ENCODE data around the gene PARD3. TPM values are rescaled to one million over a fixed set of nuclear protein-coding genes. Genes with fewer than 3 reads are reported as not detected.

Gene PARD3
- total RNA-seq, 1 experiment from 2014 or later = 46.3 TPM

DNA sequence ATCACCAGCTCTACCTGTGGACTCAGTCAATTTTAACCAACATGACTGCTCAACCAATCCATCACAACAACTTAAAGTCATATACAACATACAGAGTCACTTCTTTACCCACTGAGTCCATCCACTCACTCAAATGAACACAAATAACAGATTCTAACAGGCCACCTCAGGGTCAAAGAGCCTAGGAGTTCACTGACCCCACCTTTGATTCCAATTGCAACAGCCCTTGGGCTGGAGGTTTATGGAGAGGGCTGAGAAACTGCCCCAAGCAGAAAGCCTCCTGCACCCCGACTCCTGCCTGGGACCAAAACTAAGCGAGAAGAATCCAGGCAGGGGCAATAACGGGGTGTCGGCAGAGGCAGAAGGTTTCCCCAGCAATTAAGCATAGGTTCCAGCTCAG, 263.8 kb downstream of the PARD3 start:
- ChIA-PET CTCF (no interaction called here), RAD21 (ENCODE audit: low non-redundant PET in 1 of 2, low total read pairs in 2 of 2, uncharacterized antibody in 2 of 2, unreplicated experiment in 2 of 2) (no interaction called here)
- H3K79me2 ChIP-seq (ENCODE audit: insufficient read depth, low read length) = peaks cover 21% of the 10 kb centered on the region; the same call in 1 of the 2 replicates

DNA sequence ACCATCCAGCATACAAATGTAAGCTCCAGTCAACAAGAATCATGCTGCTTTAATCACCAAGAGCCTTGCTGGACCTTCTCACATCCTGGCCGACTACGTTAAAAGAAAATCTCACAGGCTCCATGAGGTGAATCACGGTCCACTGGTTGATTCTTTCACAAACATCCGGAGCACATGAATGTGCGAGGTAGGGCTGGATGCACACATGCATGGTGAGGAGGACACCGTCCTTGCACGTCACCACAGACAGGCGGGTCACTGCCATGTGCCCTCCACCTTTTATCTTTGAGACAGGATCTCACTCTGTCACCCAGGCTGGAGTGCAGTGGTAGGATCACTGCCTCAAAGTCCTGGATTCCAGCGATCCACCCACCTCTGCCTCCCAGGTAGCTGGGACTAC, 265.1 kb downstream of the PARD3 start:
- Histone ChIP-seq H3K27ac (ENCODE audit: low read depth, low read length) (no peak overlapping the region), H3K79me2 (ENCODE audit: insufficient read depth, low read length) (peaks cover 10% of the 10 kb centered on the region; the same call in 1 of the 2 replicates), H3K9me3 (ENCODE audit: control insufficient read depth in 1 of 2, insufficient read depth in 1 of 2, low read depth in 1 of 2, low read length in 2 of 2) (no peaks in the 10 kb centered on the region), H3K9ac (ENCODE audit: low read length) (no peak overlapping the region), H2AFZ (ENCODE audit: low read depth, low read length, poor library complexity, severe bottlenecking) (no peak overlapping the region), H3K36me3 (ENCODE audit: control insufficient read depth in 1 of 2, insufficient read depth in 2 of 2, low read length in 2 of 2) (no peaks in the 10 kb centered on the region), H3K27me3 (ENCODE audit: insufficient read depth, low read length) (no peaks in the 10 kb centered on the region), H3K9me2 (ENCODE audit: insufficient read depth) (no peaks in the 10 kb centered on the region), H3K4me2 (ENCODE audit: low read length) (no peak overlapping the region), H3K4me3 (replicated peaks in 1 of 2; ENCODE audit: low read depth in 1 of 2, low read length in 2 of 2) (no peak overlapping the region), H4K20me1 (ENCODE audit: insufficient read depth) (no peaks in the 10 kb centered on the region), H3K4me1 (ENCODE audit: control insufficient read depth in 1 of 2, insufficient read depth in 2 of 2, low read length in 2 of 2) (no peaks in the 10 kb centered on the region)
- ATAC-seq = no peak
- POLR2A ChIA-PET = interaction anchor here (0.6 kb wide), 1 partner anchor 14 kb away, joined by 3 read pairs; no protein-coding TSS in a partner anchor
- CTCF ChIA-PET = no interaction called here
- RAD21 ChIA-PET (ENCODE audit: low non-redundant PET in 1 of 2, low total read pairs in 2 of 2, uncharacterized antibody in 2 of 2, unreplicated experiment in 2 of 2) = no interaction called here
- intact Hi-C loops (cut with micrococcal nuclease) = no loop called here
- DNase-seq (ENCODE audit: low read depth, low spot score) = no peak
- BruUV-seq (replicated peaks) = no TSS peak
- TF ChIP-seq ZFX (IDR thresholded peaks at IDR 0.05) = no peak
- no peak for TF ChIP-seq YY1 (IDR thresholded peaks at IDR 0.05; ENCODE audit: extremely low read depth, insufficient replicate concordance, low read depth, low read length)
- TF ChIP-seq, protein P1, sequence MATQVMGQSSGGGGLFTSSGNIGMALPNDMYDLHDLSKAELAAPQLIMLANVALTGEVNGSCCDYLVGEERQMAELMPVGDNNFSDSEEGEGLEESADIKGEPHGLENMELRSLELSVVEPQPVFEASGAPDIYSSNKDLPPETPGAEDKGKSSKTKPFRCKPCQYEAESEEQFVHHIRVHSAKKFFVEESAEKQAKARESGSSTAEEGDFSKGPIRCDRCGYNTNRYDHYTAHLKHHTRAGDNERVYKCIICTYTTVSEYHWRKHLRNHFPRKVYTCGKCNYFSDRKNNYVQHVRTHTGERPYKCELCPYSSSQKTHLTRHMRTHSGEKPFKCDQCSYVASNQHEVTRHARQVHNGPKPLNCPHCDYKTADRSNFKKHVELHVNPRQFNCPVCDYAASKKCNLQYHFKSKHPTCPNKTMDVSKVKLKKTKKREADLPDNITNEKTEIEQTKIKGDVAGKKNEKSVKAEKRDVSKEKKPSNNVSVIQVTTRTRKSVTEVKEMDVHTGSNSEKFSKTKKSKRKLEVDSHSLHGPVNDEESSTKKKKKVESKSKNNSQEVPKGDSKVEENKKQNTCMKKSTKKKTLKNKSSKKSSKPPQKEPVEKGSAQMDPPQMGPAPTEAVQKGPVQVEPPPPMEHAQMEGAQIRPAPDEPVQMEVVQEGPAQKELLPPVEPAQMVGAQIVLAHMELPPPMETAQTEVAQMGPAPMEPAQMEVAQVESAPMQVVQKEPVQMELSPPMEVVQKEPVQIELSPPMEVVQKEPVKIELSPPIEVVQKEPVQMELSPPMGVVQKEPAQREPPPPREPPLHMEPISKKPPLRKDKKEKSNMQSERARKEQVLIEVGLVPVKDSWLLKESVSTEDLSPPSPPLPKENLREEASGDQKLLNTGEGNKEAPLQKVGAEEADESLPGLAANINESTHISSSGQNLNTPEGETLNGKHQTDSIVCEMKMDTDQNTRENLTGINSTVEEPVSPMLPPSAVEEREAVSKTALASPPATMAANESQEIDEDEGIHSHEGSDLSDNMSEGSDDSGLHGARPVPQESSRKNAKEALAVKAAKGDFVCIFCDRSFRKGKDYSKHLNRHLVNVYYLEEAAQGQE (IDR thresholded peaks at IDR 0.05; ENCODE audit: low read depth) = no peak
- no peak for TF ChIP-seq ELF1 (IDR thresholded peaks at IDR 0.05; ENCODE audit: borderline replicate concordance, low read depth)
- TF ChIP-seq POLR2AphosphoS5 (IDR thresholded peaks at IDR 0.05; ENCODE audit: low read depth, low read length) = no peak
- no peak for TF ChIP-seq JUND (IDR thresholded peaks at IDR 0.05)
- TF ChIP-seq, protein P2, sequence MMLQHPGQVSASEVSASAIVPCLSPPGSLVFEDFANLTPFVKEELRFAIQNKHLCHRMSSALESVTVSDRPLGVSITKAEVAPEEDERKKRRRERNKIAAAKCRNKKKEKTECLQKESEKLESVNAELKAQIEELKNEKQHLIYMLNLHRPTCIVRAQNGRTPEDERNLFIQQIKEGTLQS (IDR thresholded peaks at IDR 0.05) = no peak
- TF ChIP-seq FOSL1 (IDR thresholded peaks at IDR 0.05; ENCODE audit: low read depth) = no peak
- no peak for TF ChIP-seq EZH2phosphoT487 (IDR thresholded peaks at IDR 0.05; ENCODE audit: borderline replicate concordance)
- TF ChIP-seq CBX3 (IDR thresholded peaks at IDR 0.05; ENCODE audit: low read depth) = no peak
- no peak for TF ChIP-seq EGR1 (IDR thresholded peaks at IDR 0.05; ENCODE audit: low read depth)
- TF ChIP-seq, protein P3, sequence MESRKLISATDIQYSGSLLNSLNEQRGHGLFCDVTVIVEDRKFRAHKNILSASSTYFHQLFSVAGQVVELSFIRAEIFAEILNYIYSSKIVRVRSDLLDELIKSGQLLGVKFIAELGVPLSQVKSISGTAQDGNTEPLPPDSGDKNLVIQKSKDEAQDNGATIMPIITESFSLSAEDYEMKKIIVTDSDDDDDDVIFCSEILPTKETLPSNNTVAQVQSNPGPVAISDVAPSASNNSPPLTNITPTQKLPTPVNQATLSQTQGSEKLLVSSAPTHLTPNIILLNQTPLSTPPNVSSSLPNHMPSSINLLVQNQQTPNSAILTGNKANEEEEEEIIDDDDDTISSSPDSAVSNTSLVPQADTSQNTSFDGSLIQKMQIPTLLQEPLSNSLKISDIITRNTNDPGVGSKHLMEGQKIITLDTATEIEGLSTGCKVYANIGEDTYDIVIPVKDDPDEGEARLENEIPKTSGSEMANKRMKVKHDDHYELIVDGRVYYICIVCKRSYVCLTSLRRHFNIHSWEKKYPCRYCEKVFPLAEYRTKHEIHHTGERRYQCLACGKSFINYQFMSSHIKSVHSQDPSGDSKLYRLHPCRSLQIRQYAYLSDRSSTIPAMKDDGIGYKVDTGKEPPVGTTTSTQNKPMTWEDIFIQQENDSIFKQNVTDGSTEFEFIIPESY (IDR thresholded peaks at IDR 0.05; ENCODE audit: extremely low read depth, insufficient replicate concordance, low read length) = no peak

More for the DNA sequence above, 263.8 kb downstream of the PARD3 start:
- Histone ChIP-seq H3K27me3 (ENCODE audit: insufficient read depth, low read length) (no peaks in the 10 kb centered on the region), H4K20me1 (ENCODE audit: insufficient read depth) (no peaks in the 10 kb centered on the region), H3K4me1 (ENCODE audit: control insufficient read depth in 1 of 2, insufficient read depth in 2 of 2, low read length in 2 of 2) (peaks cover 8 to 12% of the 10 kb centered on the region in 2 experiments), H3K27ac (ENCODE audit: low read depth, low read length) (no peak overlapping the region), H3K9me2 (ENCODE audit: insufficient read depth) (no peaks in the 10 kb centered on the region), H3K9ac (ENCODE audit: low read length) (no peak overlapping the region), H3K4me2 (ENCODE audit: low read length) (no peak overlapping the region), H3K9me3 (ENCODE audit: control insufficient read depth in 1 of 2, insufficient read depth in 1 of 2, low read depth in 1 of 2, low read length in 2 of 2) (no peaks in the 10 kb centered on the region), H3K4me3 (replicated peaks in 1 of 2; ENCODE audit: low read depth in 1 of 2, low read length in 2 of 2) (no peak overlapping the region), H3K36me3 (ENCODE audit: control insufficient read depth in 1 of 2, insufficient read depth in 2 of 2, low read length in 2 of 2) (no peaks in the 10 kb centered on the region), H2AFZ (ENCODE audit: low read depth, low read length, poor library complexity, severe bottlenecking) (no peak overlapping the region)
- POLR2A ChIA-PET = no interaction called here
- no peak for DNase-seq (ENCODE audit: low read depth, low spot score)
- no peak for ATAC-seq
- no TSS peak for BruUV-seq (replicated peaks)
- intact Hi-C loops (cut with micrococcal nuclease) = no loop called here
- TF ChIP-seq ELF1 (IDR thresholded peaks at IDR 0.05; ENCODE audit: borderline replicate concordance, low read depth) (no peak), EGR1 (IDR thresholded peaks at IDR 0.05; ENCODE audit: low read depth) (no peak), CEBPB (IDR thresholded peaks at IDR 0.05; ENCODE audit: low read depth) (no peak), TCF7L2 (IDR thresholded peaks at IDR 0.05; ENCODE audit: borderline replicate concordance, extremely low read depth, insufficient read depth, insufficient read length) (no peak), JUND (IDR thresholded peaks at IDR 0.05) (no peak), POLR2AphosphoS5 (IDR thresholded peaks at IDR 0.05; ENCODE audit: low read depth, low read length) (no peak)

Measured in HCT116 (cell line).